HG02759 (cell line): ENCODE measurements around the gene ZNF319.

Experiments used
- ATAC-seq: cut with Tn5 transposase; IDR thresholded peaks from one replicate; pipeline ENCODE4 v1.9.1; 2021; ENCODE audit warnings: mild to moderate bottlenecking, moderate library complexity; ENCODE audit not compliant: unreplicated experiment

ZNF319 gene

GRCh38 chr16:58037365-58038057, 37.0 kb upstream of the ZNF319 start:
- ATAC-seq = no peak

- no peak for ATAC-seq
Observed at GRCh38 chr16:58036943-58037342, 36.5 kb upstream of the ZNF319 start.

- no peak for ATAC-seq
Observed at GRCh38 chr16:58035356-58036170, 35.1 kb upstream of the ZNF319 start.

- ATAC-seq = no peak
Observed at GRCh38 chr16:58034774-58035173, 34.3 kb upstream of the ZNF319 start.

GRCh38 chr16:58034128-58034685, 33.7 kb upstream of the ZNF319 start:
- ATAC-seq = no peak

GRCh38 chr16:58032710-58033293, 32.3 kb upstream of the ZNF319 start:
- no peak for ATAC-seq

- ATAC-seq = no peak
Observed at GRCh38 chr16:58031016-58031800, 30.7 kb upstream of the ZNF319 start.

GRCh38 chr16:58030136-58030840, 29.8 kb upstream of the ZNF319 start:
- no peak for ATAC-seq

- ATAC-seq = no peak
Observed at GRCh38 chr16:58029410-58029809, 28.9 kb upstream of the ZNF319 start.

GRCh38 chr16:58028541-58029070, 28.1 kb upstream of the ZNF319 start:
- ATAC-seq = no peak

GRCh38 chr16:58027916-58028455, 27.5 kb upstream of the ZNF319 start:
- no peak for ATAC-seq

- ATAC-seq = no peak
Observed at GRCh38 chr16:58027161-58027915, 26.9 kb upstream of the ZNF319 start.

- no peak for ATAC-seq
Observed at GRCh38 chr16:58026705-58027160, 26.3 kb upstream of the ZNF319 start.

- peak; percentile 21 for ATAC-seq
Observed at GRCh38 chr16:58026139-58026704, 25.8 kb upstream of the ZNF319 start.

GRCh38 chr16:58025351-58026138, 25.1 kb upstream of the ZNF319 start, which contains the start of gene MMP15:
TSS of gene MMP15 (plus strand) at chr16:58025754. CDS start at chr16:58026351, 597 bp downstream.
- ATAC-seq = peak; percentile 76

GRCh38 chr16:58024486-58025350, 24.2 kb upstream of the ZNF319 start:
- ATAC-seq = no peak
